IMR-90 (cell line): ENCODE results near the gene SEL1L3. TPM values are rescaled to one million over a fixed set of nuclear protein-coding genes. Genes with fewer than 3 reads are reported as not detected.

Experiments used
- ATAC-seq: fragments of 200-7000 bp; cut with Tn5 transposase; 2 replicates; pipeline ENCODE4 v1.9.1; 2020; ENCODE audit warnings: low read depth, mild to moderate bottlenecking, moderate library complexity
- BruUV-seq: library from RNA; stranded (reverse); fragments of 400-500 nt; replicated peaks from 2 replicates; lab custom pipeline; 2021; lab: Mats Ljungman, UMichigan
- CTCF ChIA-PET: fragments of 300-600 bp; formaldehyde crosslinking; extraction: SDS; loops from one replicate; lab custom pipeline; 2021; ENCODE audit warnings: antibody characterized with exemption; lab: Yijun Ruan, JAX
- POLR2A ChIA-PET: fragments of 300-600 bp; sonication (Branson Sonifier 250); formaldehyde crosslinking; loops from one replicate; lab custom pipeline; 2022; ENCODE audit warnings: antibody characterized with exemption; ENCODE audit not compliant: unreplicated experiment; lab: Charles Lee
- DNase-seq: peaks from one replicate; pipeline ENCODE4 v3.0.0; 2013
- H2AFZ ChIP-seq: replicated peaks from 2 replicates; pipeline ENCODE3; 2013; ENCODE audit warnings: low read length, mild to moderate bottlenecking; ENCODE audit not compliant: poor library complexity
- H2AK5ac ChIP-seq: 2 replicates; pipeline ENCODE4 v1.6.1; 2013; ENCODE audit warnings: low read depth, low read length, inconsistent platforms
- H2AK9ac ChIP-seq: replicated peaks from 2 replicates; pipeline ENCODE3; 2013; ENCODE audit warnings: mild to moderate bottlenecking, low read depth, low read length, moderate library complexity; ENCODE audit not compliant: poor library complexity
- H2BK120ac ChIP-seq: 2 replicates; pipeline ENCODE4 v1.6.1; 2013; ENCODE audit warnings: low read depth, low read length, inconsistent platforms
- H2BK15ac ChIP-seq: 3 replicates; pipeline ENCODE4 v1.6.1; 2013; ENCODE audit warnings: low read depth, low read length, inconsistent platforms
- H2BK20ac ChIP-seq: 2 replicates; pipeline ENCODE4 v1.6.1; 2013; ENCODE audit warnings: low read depth, mild to moderate bottlenecking, inconsistent platforms, low read length, moderate library complexity
- H2BK5ac ChIP-seq: 2 replicates; pipeline ENCODE4 v1.6.1; 2013; ENCODE audit warnings: mild to moderate bottlenecking, low read depth, low read length, inconsistent platforms; ENCODE audit not compliant: poor library complexity, severe bottlenecking
- H3K14ac ChIP-seq: replicated peaks from 2 replicates; pipeline ENCODE4 v1.6.1; 2013; ENCODE audit warnings: low read depth, low read length, inconsistent platforms
- H3K18ac ChIP-seq: 2 replicates; pipeline ENCODE4 v1.6.1; 2013; ENCODE audit warnings: low read depth, low read length, control low read depth
- H3K23ac ChIP-seq: 2 replicates; pipeline ENCODE4 v1.6.1; 2013; ENCODE audit warnings: low read depth, low read length, inconsistent platforms
- H3K27ac ChIP-seq: 2 replicates; pipeline ENCODE4 v1.5.1; 2013; ENCODE audit warnings: mild to moderate bottlenecking, control low read depth, low read length; ENCODE audit not compliant: insufficient read depth
- H3K27me3 ChIP-seq: 2 replicates; pipeline ENCODE4 v1.6.1; 2013; ENCODE audit warnings: low read length; ENCODE audit not compliant: control insufficient read depth, insufficient read depth
- H3K36me3 ChIP-seq: 2 replicates; pipeline ENCODE4 v1.6.1; 2013; ENCODE audit warnings: low read length, mixed read lengths; ENCODE audit not compliant: control insufficient read depth, insufficient read depth
- H3K4ac ChIP-seq: 2 replicates; pipeline ENCODE4 v1.6.1; 2013; ENCODE audit warnings: low read depth, low read length, inconsistent platforms
- H3K4me1 ChIP-seq: 2 replicates; pipeline ENCODE4 v1.6.1; 2013; ENCODE audit warnings: low read length, mixed read lengths; ENCODE audit not compliant: control insufficient read depth, insufficient read depth
- H3K4me2 ChIP-seq: 2 replicates; pipeline ENCODE4 v1.6.1; 2013; ENCODE audit warnings: low read depth, mild to moderate bottlenecking, control low read depth, low read length, moderate library complexity
- H3K4me3 ChIP-seq: 2 replicates; pipeline ENCODE4 v1.5.1; 2013; ENCODE audit warnings: low read depth, mild to moderate bottlenecking, control low read depth, low read length, moderate library complexity; ENCODE audit not compliant: insufficient read depth
- H3K56ac ChIP-seq: 2 replicates; pipeline ENCODE4 v1.6.1; 2013; ENCODE audit warnings: low read length, inconsistent platforms; ENCODE audit not compliant: insufficient read depth; ENCODE audit errors: extremely low read depth
- H3K79me1 ChIP-seq, 2 experiments: 2 replicates each; pipeline ENCODE4 v1.6.1; 2013; ENCODE audit warnings: low read length in 2 of 2, inconsistent platforms in 1 of 2, low read depth in 1 of 2
- H3K9ac ChIP-seq: 2 replicates; pipeline ENCODE4 v1.6.1; 2013; ENCODE audit warnings: low read depth, low read length, control low read depth
- H3K9me1 ChIP-seq: 2 replicates; pipeline ENCODE4 v1.6.1; 2013; ENCODE audit warnings: low read length, inconsistent platforms; ENCODE audit not compliant: insufficient read depth
- H3K9me3 ChIP-seq: 2 replicates; pipeline ENCODE4 v1.6.1; 2013; ENCODE audit warnings: low read length; ENCODE audit not compliant: control insufficient read depth, insufficient read depth
- H4K20me1 ChIP-seq: 2 replicates; pipeline ENCODE4 v1.6.1; 2013; ENCODE audit warnings: low read length, inconsistent platforms; ENCODE audit not compliant: insufficient read depth
- H4K5ac ChIP-seq: 2 replicates; pipeline ENCODE4 v1.6.1; 2013; ENCODE audit warnings: mild to moderate bottlenecking, low read depth, low read length, control low read depth
- H4K8ac ChIP-seq, 2 experiments: 2 replicates each; pipeline ENCODE4 v1.6.1; 2013; ENCODE audit warnings: low read depth in 2 of 2, low read length in 2 of 2, control low read depth in 1 of 2, inconsistent platforms in 1 of 2
- H4K91ac ChIP-seq: 2 replicates; pipeline ENCODE4 v1.6.1; 2013; ENCODE audit warnings: low read depth, low read length, inconsistent platforms; ENCODE audit not compliant: insufficient read depth
- MAFK ChIP-seq: IDR thresholded peaks from 2 replicates; pipeline ENCODE4 v1.6.1; 2012; ENCODE audit warnings: low read depth, low read length, improper control_type of control experiment
- MAZ ChIP-seq: IDR thresholded peaks from 2 replicates; pipeline ENCODE4 v1.6.1; 2012; ENCODE audit warnings: low read depth, mild to moderate bottlenecking, low read length, improper control_type of control experiment, moderate library complexity, borderline replicate concordance
- WGBS, 2 experiments: methylation state at CpG; one replicate each; pipeline versions ENCODE4 v1.1.5 to v1.1.7; 2013; ENCODE audit warnings: missing lambda C conversion rate in 2 of 2; ENCODE audit not compliant: insufficient read length in 1 of 2; ENCODE audit errors: extremely low coverage in 2 of 2; 5-methylcytosine and 5-hydroxymethylcytosine counted together
- dilution Hi-C: fragments of 300-500 bp; cut with HindIII; formaldehyde crosslinking; loops from one replicate; pipeline ENCODE4 v1.14.3; 2018; ENCODE audit warnings: low sequenced_read_pairs; ENCODE audit not compliant: unreplicated experiment
- in situ Hi-C: fragments of 300-500 bp; cut with MboI; formaldehyde crosslinking; loops from 3 replicates; pipeline ENCODE4 v1.14.3; 2019; ENCODE audit warnings: low sequenced_read_pairs, inconsistent platforms, mixed read lengths
- intact Hi-C: fragments of 100-400 bp; cut with micrococcal nuclease; formaldehyde crosslinking; loops from 2 replicates; pipeline ENCODE4 v1.10.0; 2022
- polyA plus RNA-seq, 3 experiments: library from polyadenylated mRNA; depleted of rRNA; stranded (reverse); fragments of >200 nt; gene quantifications; 2 replicates each; pipeline ENCODE4 v1.2.3, GENCODE V29; 2012; ENCODE audit warnings: low replicate concordance in 1 of 3
- total RNA-seq: library from RNA; depleted of rRNA; stranded (reverse); fragments of >200 nt; gene quantifications from 2 replicates; pipeline ENCODE4 v1.2.3, GENCODE V29; 2012
- TF ChIP-seq, protein P1 (sequence below): conservative IDR thresholded peaks from 2 replicates; pipeline ENCODE4 v1.5.1; 2012; ENCODE audit warnings: mild to moderate bottlenecking, low read depth, low read length, improper control_type of control experiment
- TF ChIP-seq, protein P2 (sequence below): fragments of 150-350 bp; IDR thresholded peaks from 2 replicates; pipeline ENCODE4 v1.6.1; 2017; ENCODE audit warnings: mild to moderate bottlenecking, antibody characterized with exemption, low read length, low read depth

SEL1L3 gene
- total and polyA plus RNA-seq, 2 of the 4 experiments (the other 2 are of a cell fraction): 16.4 to 43.7 TPM

DNA sequence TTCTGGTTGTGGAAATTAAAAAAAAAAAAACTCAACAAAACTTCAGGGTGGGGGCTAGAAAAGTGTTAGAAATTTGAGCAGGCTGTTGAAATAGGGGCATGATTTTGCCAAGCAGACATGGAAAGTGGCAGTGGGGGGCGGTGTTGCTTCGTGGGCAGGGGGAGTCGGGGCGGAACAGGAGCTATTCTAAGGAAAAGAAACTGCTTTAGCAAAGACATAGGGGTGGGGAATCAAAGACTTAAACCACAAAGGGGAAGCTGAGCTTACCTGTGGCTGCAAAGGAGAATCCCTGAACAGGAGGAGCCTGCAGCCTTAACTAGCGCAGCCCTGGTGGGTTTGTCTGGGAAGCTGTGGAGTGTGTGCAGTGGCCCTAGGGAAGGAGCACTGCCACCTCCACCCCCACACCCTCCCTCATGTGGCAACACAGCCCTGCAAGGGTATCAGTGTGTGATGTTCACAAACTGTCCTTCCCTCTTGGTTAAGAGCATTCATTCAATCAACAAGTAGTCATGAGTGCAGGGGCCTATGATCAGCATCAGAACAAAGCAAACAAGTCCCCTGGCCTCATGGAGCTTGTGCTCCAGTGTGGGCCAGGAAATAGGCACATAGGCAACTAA is 20.5 kb downstream of the SEL1L3 start:
- Histone ChIP-seq H3K4me3 (no peak overlapping the region), H4K8ac (no peak overlapping the region), H3K18ac (no peak overlapping the region), H2AK5ac (no peak overlapping the region), H2BK15ac (no peak overlapping the region), H3K4ac (no peak overlapping the region), H2BK20ac (no peak overlapping the region), H4K20me1 (no peaks in the 10 kb centered on the region), H3K27me3 (no peaks in the 10 kb centered on the region), H3K56ac (no peak overlapping the region), H3K14ac (no peak overlapping the region), H2BK120ac (no peak overlapping the region), H2BK5ac (no peak overlapping the region), H4K91ac (no peak overlapping the region), H3K79me1 (peaks cover 3 to 15% of the 10 kb centered on the region in 2 experiments; a peak in 3 of 4 replicates), H3K4me2 (no peak overlapping the region), H3K4me1 (peaks cover 1% of the 10 kb centered on the region; the same call in 1 of the 2 replicates), H2AK9ac (no peak overlapping the region), H3K23ac (no peak overlapping the region), H4K5ac (no peak overlapping the region), H3K36me3 (no peaks in the 10 kb centered on the region), H2AFZ (no peak overlapping the region), H3K27ac (no peak overlapping the region), H3K9me1 (no peaks in the 10 kb centered on the region), H3K9ac (no peak overlapping the region), H3K9me3 (no peaks in the 10 kb centered on the region)
- DNase-seq (no peak), ATAC-seq (no peak)
- no peak for TF ChIP-seq MAFK
- TF ChIP-seq, protein P1, sequence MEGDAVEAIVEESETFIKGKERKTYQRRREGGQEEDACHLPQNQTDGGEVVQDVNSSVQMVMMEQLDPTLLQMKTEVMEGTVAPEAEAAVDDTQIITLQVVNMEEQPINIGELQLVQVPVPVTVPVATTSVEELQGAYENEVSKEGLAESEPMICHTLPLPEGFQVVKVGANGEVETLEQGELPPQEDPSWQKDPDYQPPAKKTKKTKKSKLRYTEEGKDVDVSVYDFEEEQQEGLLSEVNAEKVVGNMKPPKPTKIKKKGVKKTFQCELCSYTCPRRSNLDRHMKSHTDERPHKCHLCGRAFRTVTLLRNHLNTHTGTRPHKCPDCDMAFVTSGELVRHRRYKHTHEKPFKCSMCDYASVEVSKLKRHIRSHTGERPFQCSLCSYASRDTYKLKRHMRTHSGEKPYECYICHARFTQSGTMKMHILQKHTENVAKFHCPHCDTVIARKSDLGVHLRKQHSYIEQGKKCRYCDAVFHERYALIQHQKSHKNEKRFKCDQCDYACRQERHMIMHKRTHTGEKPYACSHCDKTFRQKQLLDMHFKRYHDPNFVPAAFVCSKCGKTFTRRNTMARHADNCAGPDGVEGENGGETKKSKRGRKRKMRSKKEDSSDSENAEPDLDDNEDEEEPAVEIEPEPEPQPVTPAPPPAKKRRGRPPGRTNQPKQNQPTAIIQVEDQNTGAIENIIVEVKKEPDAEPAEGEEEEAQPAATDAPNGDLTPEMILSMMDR: no peak
- TF ChIP-seq, protein P2, sequence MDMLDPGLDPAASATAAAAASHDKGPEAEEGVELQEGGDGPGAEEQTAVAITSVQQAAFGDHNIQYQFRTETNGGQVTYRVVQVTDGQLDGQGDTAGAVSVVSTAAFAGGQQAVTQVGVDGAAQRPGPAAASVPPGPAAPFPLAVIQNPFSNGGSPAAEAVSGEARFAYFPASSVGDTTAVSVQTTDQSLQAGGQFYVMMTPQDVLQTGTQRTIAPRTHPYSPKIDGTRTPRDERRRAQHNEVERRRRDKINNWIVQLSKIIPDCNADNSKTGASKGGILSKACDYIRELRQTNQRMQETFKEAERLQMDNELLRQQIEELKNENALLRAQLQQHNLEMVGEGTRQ: no peak
- no peak for TF ChIP-seq MAZ
- ChIA-PET CTCF (no interaction called here), POLR2A (no interaction called here)
- in situ Hi-C loops: no loop called here
- BruUV-seq: no TSS peak
- intact Hi-C loops: no loop called here
- dilution Hi-C loops: no loop called here
- 30% methylated on average over 2 of the region's 5 CpGs; no CpG with 5 or more reads in 1 of the 2 experiments for WGBS, 2 experiments
